ENCODE measurements around the gene PRKACB. TPM values are rescaled to one million over a fixed set of nuclear protein-coding genes. Genes with fewer than 3 reads are reported as not detected.

Gene PRKACB
- total and polyA plus RNA-seq, 2 of the 8 experiments (the other 6 are each of a cell fraction or from before 2014, with no cell fraction given), result 7.8 to 31.0 TPM

GRCh38 chr1:84133479-84133878, 10.6 kb upstream of the PRKACB start:
- Histone ChIP-seq H3K23me2 (ENCODE audit: low read depth, low read length) (no peaks in the 10 kb centered on the region), H2BK20ac (ENCODE audit: low read length) (no peak overlapping the region), H4K20me1 (replicated peaks in 1 of 2; ENCODE audit: control insufficient read depth in 1 of 2, insufficient read depth in 2 of 2, low read length in 2 of 2) (no peaks in the 10 kb centered on the region), H3K4me2 (ENCODE audit: insufficient read depth in 1 of 2, low read depth in 2 of 2, low read length in 2 of 2) (no peak overlapping the region), H3K9ac (replicated peaks in 1 of 4; ENCODE audit: extremely low read depth in 1 of 4, low read depth in 3 of 4, low read length in 3 of 4) (no peak overlapping the region), H2BK15ac (ENCODE audit: low read length) (no peak overlapping the region), H3K79me2 (ENCODE audit: control insufficient read depth in 1 of 2, insufficient read depth in 2 of 2, low read length in 2 of 2) (no peaks in the 10 kb centered on the region), H4K91ac (replicated peaks; ENCODE audit: insufficient read length, low read length) (no peak overlapping the region), H4K5ac (ENCODE audit: insufficient read length, low read depth, low read length) (no peak overlapping the region), H3K27ac (ENCODE audit: low read depth, low read length) (no peak overlapping the region), H2AFZ (ENCODE audit: low read length) (no peak overlapping the region), H2AK5ac (ENCODE audit: low read depth, low read length) (no peak overlapping the region), H2BK120ac (replicated peaks; ENCODE audit: low read depth, low read length) (no peak overlapping the region), H3K36me3 (ENCODE audit: control insufficient read depth in 2 of 4, insufficient read depth in 4 of 4, low read length in 3 of 4) (no peaks in the 10 kb centered on the region), H3K9me3 (ENCODE audit: insufficient read depth in 2 of 2, low read depth in 1 of 2, low read length in 1 of 2) (0 out of 4 replicates have a peak, but pooled peaks cover 0 to 4% of the 10 kb centered on the region in 2 experiments), H3K18ac (ENCODE audit: extremely low read depth, low read length) (no peak overlapping the region), H3K4ac (replicated peaks; ENCODE audit: insufficient read length, low read depth, low read length) (no peak overlapping the region), H3K14ac (ENCODE audit: insufficient read length) (no peak overlapping the region), H2BK12ac (ENCODE audit: low read depth, low read length) (no peak overlapping the region), H3K4me1 (replicated peaks in 1 of 4; ENCODE audit: control insufficient read depth in 3 of 4, insufficient read depth in 4 of 4, low read length in 3 of 4) (no peaks in the 10 kb centered on the region), H3K23ac (ENCODE audit: insufficient read length) (no peak overlapping the region), H3K27me3 (replicated peaks in 1 of 4; ENCODE audit: control insufficient read depth in 3 of 4, extremely low read depth in 1 of 4, insufficient read depth in 3 of 4, low read length in 3 of 4) (no peaks in the 10 kb centered on the region), H3K4me3 (ENCODE audit: extremely low read depth in 1 of 4, insufficient read depth in 2 of 4, low read depth in 3 of 4, low read length in 4 of 4) (no peak overlapping the region), H3K79me1 (ENCODE audit: low read depth, low read length) (no peaks in the 10 kb centered on the region), H2BK5ac (ENCODE audit: low read depth, low read length) (no peak overlapping the region), H3K56ac (replicated peaks; ENCODE audit: insufficient read length, low read depth, low read length) (no peak overlapping the region), H4K8ac (ENCODE audit: extremely low read depth, insufficient read depth, low read length) (no peak overlapping the region; the same call in 1 of the 2 replicates)
- 88% methylated on average over 7 of the region's 7 CpGs; no CpG with 5 or more reads in 1 of the 2 experiments for WGBS, 2 experiments (ENCODE audit: extremely low coverage in 1 of 2, insufficient coverage in 1 of 2, insufficient read length in 1 of 2, insufficient replicate concordance in 2 of 2, low coverage in 1 of 2, low lambda C conversion rate in 2 of 2, missing lambda C conversion rate in 1 of 2)
- no peak for FAIRE-seq
- TF ChIP-seq RAD21 (IDR thresholded peaks at IDR 0.05 in 1 of 2, conservative IDR thresholded peaks at IDR 0.05 in 1 of 2; ENCODE audit: low read depth in 2 of 2, low read length in 2 of 2) (peak in 1 of 2 experiments; percentile 14; a peak in 1 of 4 replicates), BACH1 (IDR thresholded peaks at IDR 0.05; ENCODE audit: low read length) (no peak)
- ChIA-PET POLR2A (ENCODE audit: partially characterized antibody) (interaction anchor here (1.1 kb wide), 1 partner anchor 188 kb away, joined by 3 read pairs; no protein-coding TSS in a partner anchor), CTCF (ENCODE audit: partially characterized antibody) (interaction anchor here (0.7 to 2.6 kb wide), 3 partner anchors 11 to 457 kb away, joined by 3 to 14 read pairs (median 4); partner anchors contain the start of gene PRKACB)
- DNase-seq (ENCODE audit: low read depth in 1 of 2, low spot score in 2 of 2), result no peak

All from H1 (cell line).